ENCODE data around the gene SYPL1.

Gene SYPL1

GRCh38 chr7:106124186-106124585 lies 12.1 kb upstream of the SYPL1 start:
- Histone ChIP-seq H4K20me1 (no peaks in the 10 kb centered on the region), H3K9ac (no peak overlapping the region)
- no peak for TF ChIP-seq Cebpa-rat (IDR thresholded peaks at IDR 0.05)

GRCh38 chr7:106122713-106123112 lies 10.6 kb upstream of the SYPL1 start:
- Histone ChIP-seq H4K20me1 (no peaks in the 10 kb centered on the region), H3K9me3 (no peaks in the 10 kb centered on the region)
- TF ChIP-seq Cebpa-rat (IDR thresholded peaks at IDR 0.05) = no peak

More at GRCh38 chr7:106124186-106124585, 12.1 kb upstream of the SYPL1 start:
- H3K27me3 ChIP-seq = no peaks in the 10 kb centered on the region
- H3K4me3 ChIP-seq = no peak overlapping the region
- no peaks in the 10 kb centered on the region for H3K9me3 ChIP-seq
- no peaks in the 10 kb centered on the region for H3K4me1 ChIP-seq
- no peaks in the 10 kb centered on the region for H3K36me3 ChIP-seq
- H3K27ac ChIP-seq = no peak overlapping the region
- H3K4me2 ChIP-seq = no peak overlapping the region

GRCh38 chr7:106121189-106121810 lies 9.2 kb upstream of the SYPL1 start:
- Histone ChIP-seq H4K20me1 (no peaks in the 10 kb centered on the region), H3K4me2 (no peak overlapping the region), H3K4me1 (peaks cover 9% of the 10 kb centered on the region), H3K27ac (no peak overlapping the region), H3K36me3 (no peaks in the 10 kb centered on the region), H3K4me3 (no peak overlapping the region), H3K9ac (no peak overlapping the region), H3K9me3 (no peaks in the 10 kb centered on the region), H3K27me3 (no peaks in the 10 kb centered on the region)
- no peak for TF ChIP-seq Cebpa-rat (IDR thresholded peaks at IDR 0.05)

More at GRCh38 chr7:106122713-106123112, 10.6 kb upstream of the SYPL1 start:
- Histone ChIP-seq H3K36me3 (no peaks in the 10 kb centered on the region), H3K4me3 (no peak overlapping the region), H3K9ac (no peak overlapping the region), H3K27ac (no peak overlapping the region), H3K4me2 (no peak overlapping the region), H3K27me3 (no peaks in the 10 kb centered on the region), H3K4me1 (no peaks in the 10 kb centered on the region)

- Histone ChIP-seq H3K9me3 (no peaks in the 10 kb centered on the region), H3K9ac (no peak overlapping the region), H3K36me3 (no peaks in the 10 kb centered on the region), H3K27ac (no peak overlapping the region), H3K4me1 (peaks cover 17% of the 10 kb centered on the region), H4K20me1 (no peaks in the 10 kb centered on the region), H3K27me3 (no peaks in the 10 kb centered on the region), H3K4me2 (no peak overlapping the region), H3K4me3 (no peak overlapping the region)
- no peak for TF ChIP-seq Cebpa-rat (IDR thresholded peaks at IDR 0.05)
Measured at GRCh38 chr7:106120500-106120899, 8.4 kb upstream of the SYPL1 start.

GRCh38 chr7:106119719-106120118 lies 7.6 kb upstream of the SYPL1 start:
- Histone ChIP-seq H3K4me2 (no peak overlapping the region), H3K9ac (no peak overlapping the region), H3K4me1 (peaks cover 25% of the 10 kb centered on the region), H3K27me3 (no peaks in the 10 kb centered on the region), H3K4me3 (no peak overlapping the region), H4K20me1 (no peaks in the 10 kb centered on the region), H3K27ac (no peak overlapping the region), H3K36me3 (no peaks in the 10 kb centered on the region), H3K9me3 (no peaks in the 10 kb centered on the region)
- no peak for TF ChIP-seq Cebpa-rat (IDR thresholded peaks at IDR 0.05)

GRCh38 chr7:106117786-106118544 lies 5.9 kb upstream of the SYPL1 start:
- H3K4me3 ChIP-seq = no peak overlapping the region
- H3K4me1 ChIP-seq = peaks cover 40% of the 10 kb centered on the region
- no peaks in the 10 kb centered on the region for H3K36me3 ChIP-seq
- no peak overlapping the region for H3K27ac ChIP-seq
- no peaks in the 10 kb centered on the region for H3K27me3 ChIP-seq
- H3K9me3 ChIP-seq = peaks cover 7% of the 10 kb centered on the region; the same call in 1 of the 2 replicates
- H4K20me1 ChIP-seq = no peaks in the 10 kb centered on the region
- no peak overlapping the region for H3K4me2 ChIP-seq
- TF ChIP-seq Cebpa-rat (IDR thresholded peaks at IDR 0.05) = no peak
- H3K9ac ChIP-seq = no peak overlapping the region

GRCh38 chr7:106116161-106116704 lies 4.1 kb upstream of the SYPL1 start:
- peak overlapping the region; percentile 8 for H3K4me2 ChIP-seq

GRCh38 chr7:106114716-106115383 lies 2.7 kb upstream of the SYPL1 start:
- no peak overlapping the region for H3K4me3 ChIP-seq
- TF ChIP-seq Cebpa-rat (IDR thresholded peaks at IDR 0.05) = no peak
- peak overlapping the region; percentile 45 for H3K4me2 ChIP-seq
- H3K27ac ChIP-seq = 0 out of 2 replicates have a peak overlapping the region, but pooled peaks have one; percentile 21
- H4K20me1 ChIP-seq = peaks cover 15% of the 10 kb centered on the region
- no peaks in the 10 kb centered on the region for H3K36me3 ChIP-seq
- no peaks in the 10 kb centered on the region for H3K27me3 ChIP-seq
- peaks cover 60% of the 10 kb centered on the region for H3K4me1 ChIP-seq
- H3K9me3 ChIP-seq = peaks cover 7% of the 10 kb centered on the region; the same call in 1 of the 2 replicates
- no peak overlapping the region for H3K9ac ChIP-seq

More at GRCh38 chr7:106116161-106116704, 4.1 kb upstream of the SYPL1 start:
- peaks cover 7% of the 10 kb centered on the region; the same call in 1 of the 2 replicates for H3K9me3 ChIP-seq
- H4K20me1 ChIP-seq = 0 out of 2 replicates have a peak, but pooled peaks cover under 1% of the 10 kb centered on the region
- TF ChIP-seq Cebpa-rat (IDR thresholded peaks at IDR 0.05) = no peak
- H3K9ac ChIP-seq = no peak overlapping the region
- no peaks in the 10 kb centered on the region for H3K27me3 ChIP-seq
- no peak overlapping the region for H3K4me3 ChIP-seq
- H3K4me1 ChIP-seq = peaks cover 46% of the 10 kb centered on the region
- no peak overlapping the region for H3K27ac ChIP-seq
- no peaks in the 10 kb centered on the region for H3K36me3 ChIP-seq

GRCh38 chr7:106112972-106113421 lies 885 bp upstream of the SYPL1 start:
- peak overlapping the region; percentile 96 for H3K9ac ChIP-seq
- H4K20me1 ChIP-seq = peaks cover 33% of the 10 kb centered on the region
- H3K27me3 ChIP-seq = no peaks in the 10 kb centered on the region
- H3K4me3 ChIP-seq = peak overlapping the region; percentile 87
- peak overlapping the region; percentile 99 for H3K27ac ChIP-seq
- H3K9me3 ChIP-seq = peaks cover 7% of the 10 kb centered on the region; the same call in 1 of the 2 replicates
- H3K36me3 ChIP-seq = peaks cover under 1% of the 10 kb centered on the region; the same call in 1 of the 2 replicates
- peaks cover 78% of the 10 kb centered on the region for H3K4me1 ChIP-seq
- TF ChIP-seq Cebpa-rat (IDR thresholded peaks at IDR 0.05) = no peak
- peak overlapping the region; percentile 89 for H3K4me2 ChIP-seq
